Activated CD4-positive, CD25-positive, alpha-beta regulatory T cell treated with anti-CD3 and anti-CD28 coated beads, Interleukin-2, amount 50 U/mL, for 16 hours (primary cell): Measurements from ENCODE around the gene HEXIM2.
A peak's percentile ranks its signal among the peaks of the same experiment; 100 is the strongest.
"Not testable (repeated sequence)": the region's sequence is repeated elsewhere in the genome, so short reads cannot be mapped to it uniquely, and the experiment has no call there.

Experiments used
- DNase-seq: peaks from one replicate; pipeline ENCODE4 v3.0.0-alpha.2; 2020; ENCODE audit warnings: low read depth, low spot score

HEXIM2 gene

GRCh38 chr17:45168991-45169752, 7.5 kb downstream of the HEXIM2 start:
- DNase-seq: no peak

GRCh38 chr17:45170280-45170930, 8.7 kb downstream of the HEXIM2 start:
- DNase-seq: no peak

- no peak for DNase-seq
Measured at GRCh38 chr17:45170931-45171337, 9.3 kb downstream of the HEXIM2 start.

GRCh38 chr17:45171338-45172231, 9.9 kb downstream of the HEXIM2 start:
- DNase-seq: no peak

- no peak for DNase-seq
Measured at GRCh38 chr17:45172232-45172540, 10.5 kb downstream of the HEXIM2 start.

GRCh38 chr17:45172541-45173286, 11.0 kb downstream of the HEXIM2 start:
- peak; percentile 9 for DNase-seq

GRCh38 chr17:45175759-45176115, 14.1 kb downstream of the HEXIM2 start:
- DNase-seq: no peak

GRCh38 chr17:45177563-45177962, 15.9 kb downstream of the HEXIM2 start:
- no peak for DNase-seq

- DNase-seq: no peak
Measured at GRCh38 chr17:45184144-45184543, 22.5 kb downstream of the HEXIM2 start.

- no peak for DNase-seq
Measured at GRCh38 chr17:45186801-45187354, 25.2 kb downstream of the HEXIM2 start.

GRCh38 chr17:45189009-45189408, 27.3 kb downstream of the HEXIM2 start:
- DNase-seq: no peak

- DNase-seq: no peak
Measured at GRCh38 chr17:45190503-45191255, 29.0 kb downstream of the HEXIM2 start.

GRCh38 chr17:45195424-45195823, 33.7 kb downstream of the HEXIM2 start:
- no peak for DNase-seq

- no peak for DNase-seq
Measured at GRCh38 chr17:45197108-45197507, 35.4 kb downstream of the HEXIM2 start.

- peak; percentile 73 for DNase-seq
Measured at GRCh38 chr17:45197555-45198334, 36.1 kb downstream of the HEXIM2 start.

GRCh38 chr17:45200701-45201100, 39.0 kb downstream of the HEXIM2 start:
- DNase-seq: no peak

GRCh38 chr17:45201457-45201856, 39.8 kb downstream of the HEXIM2 start:
- DNase-seq: no peak

- not testable (repeated sequence) for DNase-seq
Measured at GRCh38 chr17:45201880-45202279, 40.2 kb downstream of the HEXIM2 start.

- DNase-seq: peak; percentile 78
Measured at GRCh38 chr17:45218895-45219661, 57.4 kb downstream of the HEXIM2 start.
